Stimulated activated CD4-positive, alpha-beta T cell treated with anti-CD3 and anti-CD28 coated beads, TNF-alpha, amount 100 ng/mL, for 24 hours (primary cell): ENCODE data around the gene CHRFAM7A.
A peak's percentile ranks its signal among the peaks of the same experiment; 100 is the strongest.
"Not testable (repeated sequence)": the region's sequence is repeated elsewhere in the genome, so short reads cannot be mapped to it uniquely, and the experiment has no call there.

Experiments used
- DNase-seq, 3 experiments: peaks; one replicate each; pipeline ENCODE4 v3.0.0-alpha.2; 2020; ENCODE audit warnings: low read depth in 3 of 3

CHRFAM7A gene

DNA sequence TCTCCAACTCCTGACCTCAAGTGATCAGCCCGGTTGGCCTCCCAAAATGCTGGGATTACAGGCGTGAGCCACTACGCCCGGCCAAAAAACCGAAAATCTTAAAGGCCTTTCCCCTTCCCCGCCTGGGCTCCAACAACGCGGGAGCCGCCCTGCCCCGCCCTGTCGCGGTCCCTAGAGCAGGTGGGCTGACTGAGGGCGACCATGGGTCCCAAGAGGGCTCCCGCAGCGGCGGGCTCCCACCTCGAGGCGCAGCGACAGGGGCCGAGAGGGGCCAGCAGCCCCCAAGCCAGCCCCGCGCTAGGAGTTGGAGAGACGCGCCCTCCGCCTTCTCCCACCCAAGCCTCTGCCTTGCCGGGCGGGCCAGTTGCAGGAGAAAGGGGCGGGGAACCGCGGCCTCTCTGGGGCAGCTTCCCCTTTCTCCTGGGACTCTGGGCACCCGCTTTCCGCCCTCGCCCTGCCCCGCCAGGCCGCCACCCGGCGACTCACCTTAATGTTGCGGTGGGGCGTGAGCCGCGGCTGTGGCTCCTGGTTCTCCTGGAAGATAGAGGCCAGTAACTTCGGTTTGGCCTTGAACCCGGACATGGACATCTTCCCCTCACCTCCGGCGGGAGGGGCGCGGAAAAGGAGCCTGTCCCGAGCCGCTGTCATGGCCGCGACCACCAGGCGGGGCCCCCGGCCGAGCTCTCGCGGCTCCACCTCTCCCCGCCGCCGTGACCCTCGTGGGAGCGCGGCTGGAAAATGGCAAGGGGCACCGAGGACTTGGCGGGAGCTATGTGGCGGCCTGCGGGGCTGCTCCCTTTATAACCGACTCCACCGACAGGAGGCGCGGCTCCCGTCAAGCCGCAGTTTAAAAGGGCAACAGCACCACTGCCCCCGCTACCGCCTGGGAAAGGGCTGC, at the start of gene CHRFAM7A:
Gene CHRFAM7A (minus strand): TSS at position 775 of the 898 bp plus-strand sequence. CDS start 10,189 bp downstream, outside the sequence.
- not testable (repeated sequence) for DNase-seq

DNA sequence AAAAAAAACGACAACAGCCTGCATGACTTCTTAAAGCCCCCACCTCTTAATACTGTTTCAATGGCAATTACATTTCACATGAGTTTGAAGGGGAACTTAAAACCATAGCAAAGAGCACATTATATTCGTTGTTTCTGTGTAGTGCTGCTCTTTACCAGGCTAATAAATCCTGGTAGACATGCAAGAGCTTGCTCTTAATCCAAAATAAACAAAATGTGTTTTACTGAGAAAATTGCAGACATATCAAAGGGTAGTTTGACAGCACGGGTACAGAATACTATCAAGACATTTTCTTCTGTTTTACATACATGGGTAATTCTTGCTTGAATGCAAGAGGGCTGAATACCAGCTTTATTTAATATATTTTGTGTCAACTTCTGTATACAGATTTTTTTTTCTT, 45.0 kb upstream of the CHRFAM7A start:
- not testable (repeated sequence) for DNase-seq

DNA sequence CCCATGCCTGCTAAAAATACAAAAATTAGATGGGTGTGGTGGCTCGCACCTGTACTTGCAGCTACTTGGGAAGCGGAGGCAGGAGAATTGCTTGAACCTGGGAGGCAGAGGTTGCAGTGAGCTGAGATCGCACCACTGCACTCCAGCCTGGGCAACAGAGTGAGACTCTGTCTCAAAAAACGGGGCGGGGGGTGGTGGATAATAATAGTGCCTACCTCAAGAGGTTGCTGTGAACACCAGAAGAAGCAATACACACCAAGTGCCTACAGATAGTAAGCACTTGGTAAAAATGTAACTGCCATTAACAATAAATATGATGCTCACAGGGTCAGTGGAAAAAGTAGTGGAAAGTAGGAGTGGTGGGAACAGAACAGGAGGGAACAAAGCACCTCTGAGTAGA, 42.5 kb upstream of the CHRFAM7A start:
- DNase-seq: not testable (repeated sequence)

DNA sequence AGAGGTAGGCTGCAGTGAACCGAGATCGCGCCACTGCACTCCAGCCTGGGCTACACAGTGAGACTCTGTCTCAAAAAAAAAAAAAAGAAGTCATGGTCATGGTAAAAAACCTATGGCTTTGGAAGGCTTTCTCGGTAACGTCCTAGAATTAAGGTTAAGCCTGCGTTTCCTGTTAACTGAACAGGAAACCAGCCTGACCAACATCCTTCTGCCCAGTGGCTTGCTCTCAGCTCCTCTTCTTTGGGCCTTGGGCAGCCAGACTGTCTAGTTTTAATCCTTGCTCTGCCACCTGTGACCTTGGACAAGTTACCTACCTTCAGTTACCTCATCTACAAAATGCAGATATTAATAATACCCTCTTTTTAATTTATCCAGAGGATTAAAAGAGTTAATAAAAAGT, 27.4 kb upstream of the CHRFAM7A start:
- not testable (repeated sequence) for DNase-seq

DNA sequence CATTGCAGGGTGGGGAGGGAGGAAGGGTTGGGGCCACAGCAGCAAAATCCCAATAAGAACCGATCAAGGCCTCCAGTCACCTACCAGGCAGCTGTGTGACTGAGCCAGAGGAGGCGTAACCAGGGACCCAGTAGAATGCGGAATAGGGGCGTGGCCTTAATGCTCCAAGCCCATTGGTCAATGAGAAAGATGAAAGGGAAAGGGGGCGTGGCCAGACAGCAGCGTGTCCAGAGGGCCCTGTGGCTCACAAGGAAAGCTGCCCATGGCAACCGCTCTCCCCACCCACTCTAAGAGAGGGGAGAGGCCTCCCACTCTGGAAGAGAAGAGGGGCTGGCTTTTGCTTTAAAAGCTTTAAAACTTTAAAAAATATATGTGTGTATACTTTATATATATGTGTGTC, 20.8 kb upstream of the CHRFAM7A start, which contains the start of gene GOLGA8R:
Gene GOLGA8R (minus strand): TSS at position 101 of the 400 bp plus-strand sequence. CDS start 98 bp downstream, at position 3.
- DNase-seq: not testable (repeated sequence)

DNA sequence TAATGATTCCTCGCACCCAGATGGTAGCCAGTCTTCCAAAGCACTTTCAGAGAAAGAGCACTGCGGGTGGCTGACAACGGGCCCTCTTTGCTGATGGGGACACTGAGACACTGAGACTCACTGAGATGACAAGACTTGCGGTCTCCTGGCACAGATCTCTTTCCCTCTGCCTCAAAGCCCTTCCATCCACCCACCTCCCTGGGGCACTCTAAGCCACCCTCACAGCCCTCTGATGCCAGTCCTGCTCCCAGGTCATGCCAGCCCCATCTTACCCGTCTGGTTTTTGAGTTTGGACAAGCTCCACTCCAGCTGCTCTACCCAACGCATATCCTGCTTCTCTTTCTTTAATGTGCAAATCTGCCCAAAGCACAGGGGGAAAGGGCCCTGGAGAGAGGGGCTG, 14.3 kb upstream of the CHRFAM7A start:
- DNase-seq: not testable (repeated sequence)

DNA sequence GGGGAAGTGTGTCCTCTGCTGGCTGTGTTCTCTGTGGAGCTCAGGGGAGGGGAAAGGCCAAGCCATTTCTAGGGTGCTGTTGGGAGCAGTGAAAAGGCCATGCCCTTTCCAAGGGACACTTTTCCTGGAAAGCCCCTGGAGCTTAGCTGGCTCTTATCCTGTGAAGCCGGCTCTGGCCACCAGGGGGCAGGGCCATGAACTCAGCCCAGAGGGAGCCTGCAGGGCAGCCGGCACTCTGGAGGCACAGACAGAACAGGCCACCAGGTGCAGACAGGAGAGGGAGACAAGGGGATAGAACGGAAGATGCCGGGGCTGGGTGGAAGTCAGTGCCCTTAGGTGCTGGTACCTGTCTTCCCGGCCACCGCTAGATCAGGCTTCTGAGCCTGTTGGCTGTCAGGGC, 5.6 kb upstream of the CHRFAM7A start:
- DNase-seq: peak; percentile 11 to 50 (median 33)

DNA sequence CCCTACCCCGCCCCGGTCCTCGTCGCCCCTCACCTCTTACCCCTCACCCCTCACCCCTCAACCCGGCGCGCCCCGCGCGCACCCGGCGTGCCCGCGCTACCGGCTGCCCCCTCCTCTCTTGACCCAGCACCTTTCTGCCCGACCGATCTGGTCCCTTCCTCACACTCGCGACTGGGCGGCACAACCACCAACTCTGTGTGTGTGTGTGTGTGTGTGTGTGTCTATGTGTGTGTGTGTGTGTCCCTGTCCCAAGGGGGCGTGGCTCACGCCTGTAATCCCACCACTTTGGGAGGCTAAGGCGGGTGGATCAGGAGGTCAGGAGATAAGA, 288 bp upstream of the CHRFAM7A start:
- DNase-seq: not testable (repeated sequence)

DNA sequence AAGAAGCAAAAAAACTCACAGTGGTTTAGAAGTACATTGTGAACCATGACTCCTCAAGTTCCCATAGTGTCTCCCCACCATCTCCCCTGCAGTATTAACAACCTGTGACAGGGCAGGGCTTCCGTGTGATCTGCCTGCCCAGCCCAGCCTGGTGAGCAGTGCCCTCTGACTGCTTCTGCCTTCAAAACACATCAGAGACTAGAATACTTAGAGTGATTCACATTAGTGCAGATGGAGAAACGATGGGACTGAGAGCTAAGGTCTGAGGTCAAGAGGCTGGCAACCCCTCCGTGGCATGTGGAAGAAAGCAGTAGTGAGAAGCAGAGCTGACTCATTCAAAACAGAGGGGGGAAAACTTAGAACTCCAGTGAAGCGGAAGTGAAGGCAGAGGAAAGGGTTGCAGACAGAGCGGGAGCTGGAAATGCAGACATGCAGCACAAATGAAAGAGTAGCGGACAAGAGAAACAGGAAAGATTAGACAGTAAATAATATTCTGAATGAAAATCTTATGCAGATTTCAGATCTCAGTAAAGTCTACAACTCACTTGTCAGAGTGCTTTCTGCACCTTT, 6.9 kb downstream of the CHRFAM7A start:
- not testable (repeated sequence) for DNase-seq

DNA sequence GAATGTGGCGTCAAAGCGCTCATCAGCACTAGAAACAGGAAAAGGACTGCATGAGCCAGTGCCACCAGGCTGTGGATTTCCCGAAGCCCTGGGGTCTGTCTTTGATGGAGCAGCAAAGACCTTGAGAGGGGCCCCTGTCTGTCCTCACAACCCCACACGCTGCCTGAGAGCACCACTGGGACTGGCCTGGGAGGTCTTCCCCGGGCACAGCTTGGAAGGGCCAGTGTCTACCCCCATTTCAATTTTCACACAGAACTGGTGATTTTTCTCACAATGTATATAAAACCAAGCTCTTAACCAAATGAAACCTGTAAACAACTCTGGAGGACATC, 16.3 kb downstream of the CHRFAM7A start:
- DNase-seq: not testable (repeated sequence)

DNA sequence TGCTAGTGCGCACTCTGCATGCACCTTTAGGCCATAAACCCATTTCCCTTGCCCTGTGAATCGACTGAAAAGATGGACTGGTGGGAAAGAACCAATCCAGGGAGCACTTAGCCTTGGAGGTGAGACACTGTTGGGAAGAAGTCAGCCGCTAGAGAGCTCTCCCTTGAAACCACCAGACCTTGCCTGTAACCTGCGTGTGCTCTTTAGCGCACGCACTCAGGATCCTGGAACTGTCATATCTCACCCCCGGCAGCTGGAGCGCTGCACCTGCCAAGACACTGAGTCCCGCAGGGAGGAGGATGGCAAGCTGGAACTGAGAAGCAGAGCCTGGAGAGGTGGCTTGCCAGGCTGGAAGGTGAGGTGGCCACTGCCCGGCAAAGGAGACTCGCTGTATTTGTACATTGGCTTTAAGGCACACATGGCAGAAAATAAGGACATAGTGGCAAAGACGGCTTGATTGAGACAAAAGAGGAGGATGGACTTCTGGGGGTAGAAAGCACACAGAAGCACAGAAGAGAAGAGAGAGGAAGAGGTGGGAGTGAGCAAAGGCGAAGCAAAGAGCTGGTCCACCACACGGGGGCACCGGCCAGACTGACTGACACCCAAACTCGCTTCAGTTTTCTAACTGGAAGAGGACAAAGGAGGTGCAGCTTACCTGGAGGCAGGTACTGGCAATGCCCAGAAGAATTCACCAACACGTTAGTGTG, 16.8 kb downstream of the CHRFAM7A start:
- not testable (repeated sequence) for DNase-seq

DNA sequence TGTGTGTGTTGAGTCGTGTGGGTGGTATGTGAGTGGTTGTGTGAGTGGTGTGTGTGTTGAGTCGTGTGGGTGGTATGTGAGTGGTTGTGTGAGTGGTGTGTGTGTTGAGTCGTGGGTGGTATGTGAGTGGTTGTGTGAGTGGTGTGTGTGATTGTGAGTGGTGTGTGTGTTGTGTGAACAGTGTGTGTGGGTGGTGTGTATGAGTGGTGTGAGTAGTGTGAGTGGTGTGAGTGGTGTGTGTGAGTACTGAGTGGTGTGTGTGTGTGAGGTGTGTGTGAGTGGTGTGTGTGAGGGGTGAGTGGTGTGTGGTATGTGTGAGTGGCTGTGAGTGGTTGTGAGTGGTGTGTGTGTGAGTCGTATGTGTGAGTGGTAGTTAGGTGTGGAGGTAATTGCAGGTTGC, 17.5 kb downstream of the CHRFAM7A start:
- DNase-seq: not testable (repeated sequence)

DNA sequence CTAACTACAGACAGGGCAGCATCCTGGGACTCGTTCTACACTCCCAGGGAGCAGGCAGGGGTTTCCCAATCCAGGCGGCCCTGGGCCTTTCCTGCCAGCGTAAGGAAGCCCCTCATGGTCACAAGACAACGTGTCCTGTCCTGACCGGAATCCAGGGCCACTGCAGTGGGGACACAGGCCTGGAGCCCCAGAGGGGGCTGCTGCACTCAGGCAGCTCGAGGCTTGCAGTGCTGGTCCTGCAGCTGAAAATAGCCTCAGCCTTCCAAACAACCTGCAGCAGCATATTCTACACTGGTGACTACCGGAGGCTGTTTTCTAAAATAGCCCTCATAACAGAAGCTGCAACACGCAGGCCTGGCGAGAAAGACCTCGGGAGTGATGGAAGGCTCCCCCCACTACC, 18.5 kb downstream of the CHRFAM7A start:
- DNase-seq: not testable (repeated sequence)

DNA sequence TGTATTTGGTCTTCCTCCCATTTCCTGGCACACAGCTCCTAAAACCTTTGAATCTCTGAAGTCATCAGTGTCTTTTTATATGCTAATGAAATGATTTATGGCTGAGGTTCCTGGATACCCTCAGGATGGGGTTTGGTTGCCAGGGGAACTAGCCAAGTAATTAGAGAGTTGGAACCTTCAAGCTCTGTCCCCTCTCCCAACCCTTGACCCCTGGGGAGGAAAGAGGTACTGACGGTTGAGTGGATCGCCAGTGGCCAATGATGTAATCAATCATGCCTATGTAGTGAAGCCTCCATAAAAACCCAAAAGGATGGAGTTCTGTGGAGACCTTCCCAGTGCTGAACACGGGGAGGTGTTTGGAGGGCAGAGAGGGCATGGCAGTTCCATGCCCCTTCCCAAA, 25.1 kb downstream of the CHRFAM7A start:
- DNase-seq: not testable (repeated sequence)

DNA sequence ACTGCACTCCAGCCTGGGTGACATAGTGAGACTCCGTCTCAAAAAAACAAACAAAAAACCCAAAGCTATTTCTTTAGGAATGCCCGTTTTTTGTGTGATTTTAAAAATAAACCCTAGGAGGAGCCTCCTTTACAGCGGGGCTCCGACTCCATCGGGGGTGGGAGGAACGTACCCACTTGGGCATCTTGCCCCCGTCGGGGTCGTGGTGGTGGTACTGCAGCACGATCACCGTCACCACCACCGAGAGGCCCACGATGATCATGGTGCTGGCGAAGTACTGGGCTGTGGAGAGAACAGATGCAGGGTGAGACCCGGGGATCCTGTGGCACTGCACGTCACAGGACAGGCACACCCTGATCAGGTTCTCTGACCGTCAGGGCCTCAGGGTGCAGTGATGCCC, 26.1 kb downstream of the CHRFAM7A start:
- not testable (repeated sequence) for DNase-seq

DNA sequence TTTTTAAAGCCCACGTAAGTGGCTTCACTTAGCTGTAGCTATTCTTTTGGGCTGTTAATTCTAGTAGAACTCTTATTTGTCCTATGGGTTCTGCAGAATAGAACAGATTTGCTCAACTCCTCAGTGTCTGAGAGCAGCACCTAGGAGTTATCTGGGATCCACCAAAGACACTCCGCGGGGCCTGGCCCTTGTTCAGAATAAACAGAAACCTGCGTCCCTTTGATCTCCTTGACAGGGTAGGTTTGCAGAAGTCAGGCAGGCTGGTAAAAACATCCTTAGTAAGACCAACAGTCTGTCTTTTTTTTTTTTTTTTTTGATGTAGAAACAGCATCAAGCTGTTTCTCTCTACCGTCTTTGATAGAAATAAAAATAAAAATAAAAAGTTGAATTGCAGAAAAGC, 31.9 kb downstream of the CHRFAM7A start:
- not testable (repeated sequence) for DNase-seq

DNA sequence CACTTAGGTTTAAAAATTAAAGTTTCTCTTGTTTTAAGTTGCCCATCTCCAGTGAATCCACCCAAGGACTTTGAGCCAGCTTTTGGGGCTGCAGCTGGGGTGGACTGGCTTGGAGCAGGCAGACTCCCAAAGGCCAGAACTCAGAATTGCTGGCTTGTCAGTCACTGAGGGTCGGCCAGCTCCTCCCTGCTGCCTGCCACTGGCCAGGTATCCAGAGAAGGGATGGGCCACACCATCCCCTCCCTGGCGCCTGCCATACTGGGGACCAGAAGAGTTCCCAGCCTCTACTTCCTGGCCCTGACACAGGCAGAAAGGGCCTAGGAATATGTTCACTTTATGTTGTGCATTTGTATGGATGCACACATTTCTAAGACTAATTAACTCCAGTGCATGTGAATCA, 32.4 kb downstream of the CHRFAM7A start:
- DNase-seq: not testable (repeated sequence)

DNA sequence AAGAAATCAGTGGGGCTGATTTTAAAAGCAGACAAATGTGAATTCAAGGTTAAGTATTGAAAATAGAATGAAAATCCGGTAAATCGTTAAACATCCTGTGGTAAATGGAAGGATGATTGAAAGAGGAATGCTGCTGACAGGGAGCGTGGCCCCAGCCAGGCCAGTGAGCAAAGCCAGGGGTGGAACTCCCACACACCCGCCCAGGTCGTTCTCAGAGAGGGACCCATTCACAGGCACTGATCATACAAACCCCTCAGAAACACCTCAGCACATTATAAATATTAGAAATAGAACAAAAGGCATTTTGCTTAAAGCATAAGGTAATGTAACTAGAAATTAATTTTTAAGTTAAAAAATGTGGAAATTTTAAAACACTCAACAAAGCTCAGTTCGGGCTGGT, 38.3 kb downstream of the CHRFAM7A start:
- not testable (repeated sequence) for DNase-seq

DNA sequence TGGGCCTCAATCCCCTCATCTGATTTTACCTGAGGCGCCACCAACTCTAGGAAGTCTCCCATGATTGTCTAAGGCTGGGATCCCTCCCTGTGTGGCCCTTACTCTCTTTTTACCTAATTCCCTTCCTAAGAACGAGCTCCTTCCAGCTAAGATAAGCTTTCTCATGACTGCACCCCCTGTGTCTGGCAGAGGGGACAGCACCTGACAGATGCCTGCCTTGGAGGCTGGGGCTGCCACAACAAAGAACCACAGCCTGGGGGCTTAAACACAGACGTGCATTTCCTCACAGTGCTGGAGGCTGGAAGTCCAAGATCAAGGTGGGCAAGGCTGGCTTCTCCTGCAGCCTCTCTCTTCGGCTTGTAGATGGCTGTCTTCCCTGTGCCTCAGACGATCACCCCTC, 43.5 kb downstream of the CHRFAM7A start:
- not testable (repeated sequence) for DNase-seq

DNA sequence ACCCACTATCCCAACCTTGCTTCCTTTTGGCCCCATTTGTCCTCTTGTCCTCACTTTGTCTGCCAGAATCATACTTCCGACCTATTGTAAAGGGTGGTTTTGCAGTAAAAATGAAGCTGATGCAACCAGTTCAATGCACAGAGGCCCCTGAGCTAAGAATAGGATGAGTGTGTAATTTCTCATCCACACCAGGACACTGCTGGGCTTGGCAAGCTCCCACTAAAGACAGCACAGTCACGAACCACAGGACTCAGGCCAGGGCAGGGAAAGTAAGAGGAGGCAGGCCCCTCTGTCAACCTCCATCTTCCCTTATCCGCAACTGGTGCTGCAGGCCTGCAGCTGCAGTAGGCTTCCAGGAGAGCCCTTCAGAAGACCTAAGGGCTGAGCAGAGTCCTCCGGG, 56.8 kb downstream of the CHRFAM7A start:
- not testable (repeated sequence) for DNase-seq

DNA sequence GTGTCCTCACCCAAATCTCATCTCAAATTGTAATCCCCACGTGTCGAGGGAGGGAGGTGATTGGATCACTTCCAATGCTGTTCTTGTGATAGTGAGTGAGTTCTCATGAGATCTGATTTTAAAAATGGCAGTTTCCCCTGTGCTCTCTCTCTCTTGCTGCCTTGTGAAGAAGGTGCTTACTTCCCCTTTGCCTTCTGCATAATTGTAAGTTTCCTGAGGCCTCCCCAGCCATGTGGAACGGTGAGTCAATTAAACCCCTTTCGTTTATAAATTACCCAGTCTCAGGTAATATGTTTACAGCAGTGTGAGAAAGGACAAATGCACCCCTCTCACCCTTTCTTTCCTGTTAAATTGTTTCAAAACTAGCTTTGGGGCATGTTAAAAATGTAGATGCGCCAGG, 59.2 kb downstream of the CHRFAM7A start:
- not testable (repeated sequence) for DNase-seq

DNA sequence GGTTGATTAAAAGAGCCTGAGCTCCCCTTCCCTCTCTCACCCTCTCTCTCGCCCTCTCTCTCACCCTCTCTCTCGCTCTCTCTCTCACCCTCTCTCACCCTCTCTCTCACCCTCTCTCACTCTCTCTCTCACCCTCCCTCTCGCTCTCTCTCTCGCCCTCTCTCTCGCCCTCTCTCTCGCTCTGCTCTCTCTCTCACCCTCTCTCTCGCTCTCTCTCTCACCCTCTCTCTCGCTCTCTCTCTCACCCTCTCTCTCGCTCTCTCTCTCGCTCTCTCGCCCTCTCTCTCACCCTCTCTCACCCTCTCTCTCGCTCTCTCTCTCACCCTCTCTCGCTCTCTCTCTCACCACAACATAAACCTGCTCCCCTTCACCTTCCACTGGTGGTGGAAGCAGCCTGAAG, 67.2 kb downstream of the CHRFAM7A start:
- DNase-seq: not testable (repeated sequence)
